HEK293T (cell line): Measurements from ENCODE around the gene ZBTB12.

Source experiments
- BHLHE40 ChIP-seq: fragments of 450-650 bp; IDR thresholded peaks from 2 replicates; pipeline ENCODE4 v1.6.1; 2016; ENCODE audit warnings: mild to moderate bottlenecking, moderate library complexity, borderline replicate concordance
- FOXM1 ChIP-seq: fragments of 450-650 bp; IDR thresholded peaks from 2 replicates; pipeline ENCODE4 v1.6.1; 2017; ENCODE audit warnings: mild to moderate bottlenecking, borderline replicate concordance
- HDGF ChIP-seq: fragments of 450-650 bp; IDR thresholded peaks from 2 replicates; pipeline ENCODE4 v1.6.1; 2017; ENCODE audit warnings: antibody characterized with exemption, borderline replicate concordance
- SP1 ChIP-seq: fragments of 450-650 bp; IDR thresholded peaks from 2 replicates; pipeline ENCODE4 v1.6.1; 2017
- ZNF384 ChIP-seq: fragments of 450-650 bp; IDR thresholded peaks from 2 replicates; pipeline ENCODE4 v1.6.1; 2016

DNA sequence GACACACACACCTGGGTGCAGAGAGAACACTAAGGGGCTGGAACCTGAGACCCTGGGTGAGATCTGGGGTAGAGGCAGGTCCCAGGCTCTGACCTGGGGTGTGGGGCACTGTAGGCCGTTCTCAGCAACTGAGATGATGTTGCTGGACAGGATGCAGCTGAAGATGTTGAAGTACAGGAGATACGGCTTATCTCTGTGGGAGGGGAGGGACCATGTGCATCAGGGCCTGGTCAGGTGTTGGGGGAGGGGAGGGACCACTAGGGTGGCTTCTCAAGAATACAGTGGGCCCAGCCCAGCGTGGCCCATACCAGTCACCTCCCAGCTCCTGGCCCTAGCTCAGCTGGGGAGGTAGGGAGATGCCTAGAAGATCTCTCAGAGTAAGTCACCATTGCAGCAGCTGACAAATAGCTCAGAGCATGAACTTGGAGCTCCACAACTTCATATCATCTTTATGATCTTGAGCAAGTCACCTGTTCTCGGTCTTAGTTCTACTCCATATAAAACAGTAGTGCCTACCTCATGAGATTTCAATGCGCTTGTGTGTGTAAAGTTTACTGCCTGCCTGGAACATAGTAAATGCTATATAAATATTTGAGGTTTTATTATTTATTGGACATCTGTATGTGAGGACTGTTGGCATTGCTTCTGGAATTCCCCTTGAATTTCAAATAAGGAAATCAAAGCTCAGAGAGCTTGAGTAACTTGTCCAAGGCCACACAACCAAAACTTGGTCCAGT is 26.9 kb downstream of the ZBTB12 start:
- no peak for TF ChIP-seq BHLHE40
- no peak for TF ChIP-seq FOXM1
- no peak for TF ChIP-seq SP1
- TF ChIP-seq ZNF384, result no peak
- no peak for TF ChIP-seq HDGF
